ENCODE measurements around the gene ALG14.

ALG14 gene

DNA sequence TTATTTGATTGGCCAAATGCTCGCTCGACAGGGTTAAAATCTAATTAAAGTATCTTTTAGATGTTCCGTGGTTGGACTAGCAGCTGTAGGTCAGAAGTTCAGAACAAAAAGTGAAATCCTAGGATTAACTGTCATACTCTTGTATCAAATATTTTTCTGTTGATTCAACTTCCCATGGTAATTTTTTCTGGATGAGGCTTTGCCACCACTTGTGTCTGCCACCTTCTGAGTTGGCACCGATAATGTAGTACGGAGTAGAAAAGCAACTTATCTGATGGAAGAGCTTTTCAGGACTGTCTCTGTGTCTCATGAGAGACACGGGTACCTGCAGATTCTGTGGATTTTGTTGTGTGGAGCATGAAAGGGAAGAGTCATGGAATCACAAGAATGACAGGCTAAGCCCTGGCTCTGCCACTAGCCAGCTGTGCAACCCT, 101.2 kb downstream of the ALG14 start:
- H3K4me3 ChIP-seq (ENCODE audit: low read depth, low read length): no peak overlapping the region
- no peak for DNase-seq (ENCODE audit: low read depth)
- TF ChIP-seq, protein P1, sequence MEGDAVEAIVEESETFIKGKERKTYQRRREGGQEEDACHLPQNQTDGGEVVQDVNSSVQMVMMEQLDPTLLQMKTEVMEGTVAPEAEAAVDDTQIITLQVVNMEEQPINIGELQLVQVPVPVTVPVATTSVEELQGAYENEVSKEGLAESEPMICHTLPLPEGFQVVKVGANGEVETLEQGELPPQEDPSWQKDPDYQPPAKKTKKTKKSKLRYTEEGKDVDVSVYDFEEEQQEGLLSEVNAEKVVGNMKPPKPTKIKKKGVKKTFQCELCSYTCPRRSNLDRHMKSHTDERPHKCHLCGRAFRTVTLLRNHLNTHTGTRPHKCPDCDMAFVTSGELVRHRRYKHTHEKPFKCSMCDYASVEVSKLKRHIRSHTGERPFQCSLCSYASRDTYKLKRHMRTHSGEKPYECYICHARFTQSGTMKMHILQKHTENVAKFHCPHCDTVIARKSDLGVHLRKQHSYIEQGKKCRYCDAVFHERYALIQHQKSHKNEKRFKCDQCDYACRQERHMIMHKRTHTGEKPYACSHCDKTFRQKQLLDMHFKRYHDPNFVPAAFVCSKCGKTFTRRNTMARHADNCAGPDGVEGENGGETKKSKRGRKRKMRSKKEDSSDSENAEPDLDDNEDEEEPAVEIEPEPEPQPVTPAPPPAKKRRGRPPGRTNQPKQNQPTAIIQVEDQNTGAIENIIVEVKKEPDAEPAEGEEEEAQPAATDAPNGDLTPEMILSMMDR (IDR thresholded peaks at IDR 0.05; ENCODE audit: low read depth, low read length): no peak
- TF ChIP-seq POLR2A (IDR thresholded peaks at IDR 0.05; ENCODE audit: extremely low read depth, insufficient read length) (no peak), MYC (IDR thresholded peaks at IDR 0.05; ENCODE audit: low read depth, low read length) (no peak)
- TF ChIP-seq, protein P2, sequence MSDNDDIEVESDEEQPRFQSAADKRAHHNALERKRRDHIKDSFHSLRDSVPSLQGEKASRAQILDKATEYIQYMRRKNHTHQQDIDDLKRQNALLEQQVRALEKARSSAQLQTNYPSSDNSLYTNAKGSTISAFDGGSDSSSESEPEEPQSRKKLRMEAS (IDR thresholded peaks at IDR 0.05; ENCODE audit: low read depth, low read length): no peak

DNA sequence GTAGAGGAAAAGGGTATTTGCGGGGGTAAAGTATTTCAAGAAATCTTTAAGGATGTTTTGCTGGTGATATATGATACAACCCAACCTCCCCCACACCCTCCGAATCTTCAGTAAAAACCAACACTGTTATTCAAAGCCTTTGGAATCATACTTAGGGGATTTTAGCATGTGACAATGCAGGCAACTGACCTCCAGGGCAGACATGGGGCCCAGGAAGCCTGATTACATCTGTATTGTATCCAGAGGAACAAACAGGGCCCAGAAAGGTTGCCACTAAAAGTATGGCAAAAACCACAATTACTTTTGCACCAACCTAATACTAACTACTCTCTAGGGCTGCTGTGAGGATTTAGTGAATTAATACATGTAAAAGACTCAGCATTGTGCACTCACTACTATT, 102.0 kb downstream of the ALG14 start:
- no peak for DNase-seq (ENCODE audit: low read depth)
- no peak overlapping the region for H3K4me3 ChIP-seq (ENCODE audit: low read depth, low read length)
- TF ChIP-seq MYC (IDR thresholded peaks at IDR 0.05; ENCODE audit: low read depth, low read length) (no peak), POLR2A (IDR thresholded peaks at IDR 0.05; ENCODE audit: extremely low read depth, insufficient read length) (no peak)
- TF ChIP-seq, protein P2 (IDR thresholded peaks at IDR 0.05; ENCODE audit: low read depth, low read length): no peak
- TF ChIP-seq, protein P1 (IDR thresholded peaks at IDR 0.05; ENCODE audit: low read depth, low read length): no peak

DNA sequence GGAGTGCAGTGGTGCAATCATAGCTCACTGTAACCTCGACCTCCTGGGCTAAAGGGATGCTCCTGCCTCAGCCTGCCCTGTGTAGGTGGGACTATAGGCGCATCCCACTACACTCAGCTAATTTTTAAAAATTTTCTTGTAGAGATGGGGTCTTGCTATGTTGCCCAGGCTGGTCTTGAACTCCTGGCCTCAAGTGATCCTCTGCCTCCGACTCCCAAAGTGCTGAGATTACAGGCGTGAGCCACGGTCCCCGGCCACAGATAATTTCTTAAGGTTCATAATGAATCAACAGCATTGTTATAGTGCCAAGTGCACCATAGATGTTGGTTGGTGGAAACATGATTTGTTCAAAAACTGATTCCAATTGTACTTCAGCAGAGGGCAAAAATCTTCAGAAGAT, 103.6 kb downstream of the ALG14 start:
- H3K4me3 ChIP-seq (ENCODE audit: low read depth, low read length): no peak overlapping the region
- TF ChIP-seq, protein P1 (IDR thresholded peaks at IDR 0.05; ENCODE audit: low read depth, low read length): no peak
- no peak for TF ChIP-seq MYC (IDR thresholded peaks at IDR 0.05; ENCODE audit: low read depth, low read length)
- no peak for TF ChIP-seq POLR2A (IDR thresholded peaks at IDR 0.05; ENCODE audit: extremely low read depth, insufficient read length)
- TF ChIP-seq, protein P2 (IDR thresholded peaks at IDR 0.05; ENCODE audit: low read depth, low read length): no peak
- no peak for DNase-seq (ENCODE audit: low read depth)

DNA sequence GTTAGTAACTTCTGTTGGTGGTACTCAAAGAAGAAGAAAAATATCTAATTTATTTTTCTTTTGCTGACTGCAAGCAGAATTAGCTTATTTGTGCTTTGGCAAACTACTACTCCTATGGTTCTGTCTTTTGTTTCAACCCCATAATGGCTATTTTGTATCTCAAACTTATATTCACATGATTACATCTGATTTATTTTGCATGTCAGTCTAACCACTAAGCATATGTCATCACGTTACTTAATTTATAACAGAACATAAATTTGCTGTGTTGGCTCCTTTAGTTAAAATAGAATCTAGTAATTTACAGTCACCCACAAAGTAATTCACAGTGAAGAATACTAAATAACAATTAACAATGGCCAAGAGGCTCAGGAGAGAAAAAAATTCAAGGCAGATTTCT, 106.7 kb downstream of the ALG14 start:
- H3K4me3 ChIP-seq (ENCODE audit: low read depth, low read length): no peak overlapping the region
- TF ChIP-seq, protein P1 (IDR thresholded peaks at IDR 0.05; ENCODE audit: low read depth, low read length): no peak
- TF ChIP-seq POLR2A (IDR thresholded peaks at IDR 0.05; ENCODE audit: extremely low read depth, insufficient read length): no peak
- no peak for TF ChIP-seq MYC (IDR thresholded peaks at IDR 0.05; ENCODE audit: low read depth, low read length)
- TF ChIP-seq, protein P2 (IDR thresholded peaks at IDR 0.05; ENCODE audit: low read depth, low read length): no peak
- no peak for DNase-seq (ENCODE audit: low read depth)

DNA sequence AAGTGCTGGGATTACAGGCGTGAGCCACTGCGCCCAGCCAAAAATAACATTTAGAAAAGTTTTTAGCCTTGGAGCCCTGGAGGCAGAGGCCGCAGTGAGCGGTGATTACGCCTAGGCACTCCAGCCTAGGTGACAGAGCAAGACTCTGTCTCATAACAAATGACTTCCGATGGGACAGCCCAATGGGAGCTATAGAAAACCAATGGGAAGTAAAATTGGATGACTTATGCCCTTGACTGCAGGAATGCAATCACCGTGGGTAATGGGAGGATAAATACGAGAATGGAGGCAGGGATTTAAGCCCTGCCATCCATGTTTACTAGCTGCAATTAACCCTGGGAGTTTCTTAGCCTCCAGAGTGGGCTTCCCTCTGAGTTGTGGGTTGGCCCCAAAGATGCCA, 108.9 kb downstream of the ALG14 start:
- DNase-seq (ENCODE audit: low read depth): no peak
- no peak overlapping the region for H3K4me3 ChIP-seq (ENCODE audit: low read depth, low read length)
- TF ChIP-seq, protein P2 (IDR thresholded peaks at IDR 0.05; ENCODE audit: low read depth, low read length): no peak
- TF ChIP-seq MYC (IDR thresholded peaks at IDR 0.05; ENCODE audit: low read depth, low read length) (no peak), POLR2A (IDR thresholded peaks at IDR 0.05; ENCODE audit: extremely low read depth, insufficient read length) (no peak)
- TF ChIP-seq, protein P1 (IDR thresholded peaks at IDR 0.05; ENCODE audit: low read depth, low read length): no peak

Measured in NB4 (cell line).